Pancreas (tissue), 10 donors: ENCODE data around the gene TMPRSS7. TPM values are rescaled to one million over a fixed set of nuclear protein-coding genes. Genes with fewer than 3 reads are reported as not detected.
A peak's percentile ranks its signal among the peaks of the same experiment; 100 is the strongest.

Source experiments
- ATAC-seq, 4 donors: fragments of 200-7000 bp; cut with Tn5 transposase; one replicate each; pipeline versions ENCODE4 v1.8.0 to v1.9.1; 2020; ENCODE audit warnings: mild to moderate bottlenecking in 4 of 4, moderate library complexity in 4 of 4
- DNase-seq, 6 donors: peaks; one replicate each; pipeline ENCODE4 v3.0.0-alpha.2; 2020
- FAIRE-seq: peaks from 2 replicates; lab custom pipeline; 2012; peaks lifted over from hg19 to GRCh38; lab: Jason Lieb, UNC
- H3K27ac ChIP-seq, 4 donors: fragments of 200-600 bp; sonication (generic); 1 replicate in 3 of 4; 2 replicates in 1 of 4; pipeline versions ENCODE4 v1.5.0 to v1.8.0; 2020
- H3K27me3 ChIP-seq, 4 donors: fragments of 200-600 bp; one replicate each; pipeline ENCODE4 v1.8.0; 2021
- H3K36me3 ChIP-seq, 3 donors: fragments of 200-600 bp; sonication (generic) in 1 of 3; one replicate each; pipeline versions ENCODE4 v1.5.0 to v1.8.0; 2020 to 2021
- H3K4me1 ChIP-seq, 3 donors: fragments of 200-600 bp; one replicate each; pipeline ENCODE4 v1.8.0; 2021
- H3K4me3 ChIP-seq, 4 donors: fragments of 200-600 bp; sonication (generic) in 2 of 4; one replicate each; pipeline versions ENCODE4 v1.5.0 to v1.8.0; 2020 to 2021
- H3K9me3 ChIP-seq, 4 donors: fragments of 200-600 bp; one replicate each; pipeline ENCODE4 v1.8.0; 2021
- WGBS, 2 donors: extraction: QIAGEN DNeasy Blood & Tissue Kit; methylation state at CpG; one replicate each; pipeline ENCODE4 v1.1.7; 2013; 5-methylcytosine and 5-hydroxymethylcytosine counted together
- intact Hi-C, 3 donors: fragments of 100-400 bp; cut with DNase I; formaldehyde crosslinking; loops; one replicate each; pipeline versions ENCODE4 v1.11.1 to v1.14.2; 2022
- polyA plus RNA-seq, 2 donors: library from polyadenylated mRNA; stranded (reverse); fragments of 200-250 nt; gene quantifications; one replicate each; pipeline ENCODE4 v1.2.3, GENCODE V29; 2013
- total RNA-seq, 6 donors: library from RNA; stranded (reverse); fragmentation: NEBNext Ultra II Directional in 4 of 6; extraction: Animal tissue kit (Norgen Biotek cat#: 25700) in 4 of 6; gene quantifications; one replicate each; pipeline versions ENCODE4 v1.2.1 to v1.2.4, GENCODE V29; 2021 to 2023
- TF ChIP-seq, protein P1 (sequence below), 4 donors: fragments of 200-600 bp; sonication (generic) in 3 of 4; IDR thresholded peaks; one replicate each; pipeline versions ENCODE4 v1.5.0 to v1.8.0; 2021; ENCODE audit warnings: antibody characterized with exemption in 4 of 4
- donor health status: healthy with polysubstance abuse.
- donor health status: DM: no; HTN: no; CAD: no; lungs with moderate emphysema.
- donor health status: DM: no; HTN: no; CAD: no.
- donor health status: control.
- donor health status: control.
- donor health status: Bipolar disorder and iron deficiency.
- donor health status: DM: yes; HTN: yes; CAD: no.
- donor health status: DM: no; HTN: no; CAD: no.
- donor health status: DM: no; HTN: no; CAD: no.
- donor health status: DM: yes; HTN: yes; CAD: no.

The TMPRSS7 gene
- total and polyA plus RNA-seq, 8 donors = 0.04 to 0.14 (median 0.08) TPM; not detected in 4

DNA sequence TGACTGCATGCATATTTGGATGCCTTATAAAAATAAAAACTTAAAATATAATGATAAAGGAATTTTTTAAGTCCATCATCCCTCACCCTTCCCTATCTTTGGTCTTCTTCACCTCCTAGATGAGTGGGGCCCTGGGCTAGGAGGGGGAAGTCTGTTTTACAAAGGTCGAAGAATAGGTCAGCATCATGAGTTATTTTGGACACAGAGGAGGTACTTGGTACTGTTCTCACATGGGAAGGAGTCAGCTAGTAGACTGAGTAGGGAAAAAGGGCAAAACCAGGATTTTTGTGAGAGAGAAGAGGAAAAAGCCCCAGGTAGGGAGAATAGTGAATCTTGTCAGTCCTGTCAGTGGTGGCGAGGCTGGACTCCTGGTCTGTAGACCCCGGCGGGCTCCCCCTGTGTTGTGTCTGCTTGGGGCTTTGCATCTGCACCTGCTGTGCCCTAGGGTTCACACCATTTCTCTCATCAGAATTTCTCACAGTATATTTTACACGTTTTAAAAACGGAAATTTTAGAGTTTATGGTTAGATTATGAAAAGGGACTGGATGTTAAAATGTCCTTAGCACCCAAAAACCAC, 81.4 kb downstream of the TMPRSS7 start:
- no peak for DNase-seq
- no peaks in the 10 kb centered on the region for H3K27me3 ChIP-seq
- intact Hi-C loops = no loop called here
- peaks cover 0 to 28% (median 0%) of the 10 kb centered on the region in 3 donors for H3K36me3 ChIP-seq
- no peak for ATAC-seq
- no peak overlapping the region for H3K4me3 ChIP-seq
- H3K4me1 ChIP-seq = peaks cover under 1 to 5% (median under 1%) of the 10 kb centered on the region in 3 donors
- WGBS, 2 donors = 87% methylated on average over 6 of the region's 6 CpGs
- TF ChIP-seq, protein P1, sequence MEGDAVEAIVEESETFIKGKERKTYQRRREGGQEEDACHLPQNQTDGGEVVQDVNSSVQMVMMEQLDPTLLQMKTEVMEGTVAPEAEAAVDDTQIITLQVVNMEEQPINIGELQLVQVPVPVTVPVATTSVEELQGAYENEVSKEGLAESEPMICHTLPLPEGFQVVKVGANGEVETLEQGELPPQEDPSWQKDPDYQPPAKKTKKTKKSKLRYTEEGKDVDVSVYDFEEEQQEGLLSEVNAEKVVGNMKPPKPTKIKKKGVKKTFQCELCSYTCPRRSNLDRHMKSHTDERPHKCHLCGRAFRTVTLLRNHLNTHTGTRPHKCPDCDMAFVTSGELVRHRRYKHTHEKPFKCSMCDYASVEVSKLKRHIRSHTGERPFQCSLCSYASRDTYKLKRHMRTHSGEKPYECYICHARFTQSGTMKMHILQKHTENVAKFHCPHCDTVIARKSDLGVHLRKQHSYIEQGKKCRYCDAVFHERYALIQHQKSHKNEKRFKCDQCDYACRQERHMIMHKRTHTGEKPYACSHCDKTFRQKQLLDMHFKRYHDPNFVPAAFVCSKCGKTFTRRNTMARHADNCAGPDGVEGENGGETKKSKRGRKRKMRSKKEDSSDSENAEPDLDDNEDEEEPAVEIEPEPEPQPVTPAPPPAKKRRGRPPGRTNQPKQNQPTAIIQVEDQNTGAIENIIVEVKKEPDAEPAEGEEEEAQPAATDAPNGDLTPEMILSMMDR (IDR thresholded peaks at IDR 0.05) = no peak
- no peak for FAIRE-seq
- H3K27ac ChIP-seq = no peak overlapping the region
- H3K9me3 ChIP-seq = no peaks in the 10 kb centered on the region

DNA sequence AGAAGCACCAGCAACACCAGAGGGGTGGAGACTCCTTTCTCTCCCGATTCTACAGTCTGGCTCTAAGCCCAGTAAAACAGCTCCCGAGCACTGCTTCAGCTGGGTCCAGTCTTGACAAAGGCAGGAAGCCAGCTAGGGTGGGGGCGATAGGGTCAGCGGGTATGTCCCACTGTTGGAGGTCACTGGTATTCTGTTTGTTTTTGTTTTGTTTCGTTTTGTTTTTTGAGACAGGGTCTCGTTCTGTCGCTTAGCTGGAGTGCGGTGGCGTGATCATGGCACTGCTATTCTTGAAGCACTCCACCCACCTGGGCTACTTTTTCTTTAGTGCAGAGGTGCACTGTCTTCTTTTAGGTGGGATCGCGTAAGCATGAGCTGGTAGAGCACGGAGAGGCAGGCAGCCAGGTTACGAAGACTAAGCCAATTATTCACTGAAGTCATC, 82.2 kb downstream of the TMPRSS7 start:
- no peaks in the 10 kb centered on the region for H3K27me3 ChIP-seq
- WGBS, 2 donors = 73 to 76% methylated on average over 13 of the region's 13 CpGs
- H3K9me3 ChIP-seq = no peaks in the 10 kb centered on the region
- intact Hi-C loops = no loop called here
- peaks cover 0 to 29% (median 0%) of the 10 kb centered on the region in 3 donors for H3K36me3 ChIP-seq
- ATAC-seq = no peak
- TF ChIP-seq, protein P1 (IDR thresholded peaks at IDR 0.05) = no peak
- no peak overlapping the region for H3K27ac ChIP-seq
- no peak for DNase-seq
- no peak for FAIRE-seq
- H3K4me3 ChIP-seq = no peak overlapping the region
- H3K4me1 ChIP-seq = peaks cover 7 to 10% (median 9%) of the 10 kb centered on the region in 3 donors

DNA sequence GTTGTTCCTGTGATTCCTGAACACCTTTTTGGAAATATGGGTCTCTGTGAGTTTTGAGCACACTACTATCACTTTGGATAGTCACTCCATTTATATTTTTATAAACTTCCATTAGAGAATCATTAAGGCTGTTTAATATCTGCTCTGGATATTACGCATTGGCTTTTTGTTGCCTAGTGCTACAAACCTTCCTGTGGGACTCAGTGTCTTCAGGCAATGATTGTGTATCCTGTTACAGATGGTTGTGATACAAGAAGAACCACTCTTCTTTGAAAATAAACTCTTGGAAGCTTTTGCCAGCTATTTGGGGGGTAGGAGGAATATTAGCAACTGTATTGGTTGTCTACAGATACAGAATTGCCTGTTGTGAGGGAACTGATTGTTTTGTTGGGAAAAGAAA, 82.9 kb downstream of the TMPRSS7 start:
- Histone ChIP-seq H3K27ac (no peak overlapping the region), H3K9me3 (no peaks in the 10 kb centered on the region), H3K4me3 (no peak overlapping the region), H3K27me3 (no peaks in the 10 kb centered on the region), H3K4me1 (peaks cover 9 to 14% (median 12%) of the 10 kb centered on the region in 3 donors), H3K36me3 (peaks cover 0 to 29% (median 0%) of the 10 kb centered on the region in 3 donors)
- no peak for FAIRE-seq
- intact Hi-C loops = no loop called here
- DNase-seq = no peak
- WGBS, 2 donors = 94 to 97% methylated on average over 1 of the region's 1 CpG
- TF ChIP-seq, protein P1 (IDR thresholded peaks at IDR 0.05) = no peak
- no peak for ATAC-seq

DNA sequence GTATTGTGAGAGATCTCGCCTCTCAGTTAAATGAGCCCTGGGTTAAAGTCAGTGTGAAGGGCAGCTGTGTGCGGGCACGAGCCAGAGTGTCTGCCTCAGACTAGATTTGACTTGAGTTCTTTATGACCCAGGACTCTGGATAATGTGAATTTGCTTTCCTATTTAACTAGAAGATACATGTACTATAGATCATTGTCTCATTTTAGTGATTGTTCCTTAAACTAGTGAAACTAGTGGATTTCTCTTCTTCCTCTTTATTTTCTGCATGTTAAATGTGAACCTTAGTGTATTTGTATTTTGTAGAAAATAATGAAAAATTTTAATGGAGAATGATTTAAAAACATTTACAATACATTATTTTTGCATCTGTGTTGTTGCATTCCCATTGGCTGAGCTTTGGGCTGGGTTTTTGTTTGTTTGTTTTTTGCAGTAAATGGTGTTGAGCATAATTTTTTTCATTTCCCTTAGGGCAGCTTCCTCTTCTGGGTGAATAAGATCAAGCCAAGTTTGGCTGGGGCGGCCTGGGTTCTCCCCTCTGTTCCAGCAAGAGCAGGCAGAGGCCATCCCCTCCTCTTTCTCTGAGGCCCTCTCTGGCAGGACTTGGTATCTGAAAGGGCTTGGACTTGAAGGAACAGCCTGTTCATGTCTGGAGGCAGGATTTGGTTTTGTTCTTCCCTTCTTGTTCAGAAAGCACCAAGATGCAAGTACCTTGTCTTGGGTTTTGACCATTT, 83.5 kb downstream of the TMPRSS7 start:
- H3K4me3 ChIP-seq = no peak overlapping the region
- TF ChIP-seq, protein P1 (IDR thresholded peaks at IDR 0.05) = no peak
- WGBS, 2 donors = 93 to 98% methylated on average over 4 of the region's 4 CpGs
- peaks cover 9 to 14% (median 12%) of the 10 kb centered on the region in 3 donors for H3K4me1 ChIP-seq
- DNase-seq = no peak
- FAIRE-seq = no peak
- ATAC-seq = peak in 2 of 4 donors; percentile 36 to 75
- intact Hi-C loops = no loop called here
- H3K27ac ChIP-seq = no peak overlapping the region
- no peaks in the 10 kb centered on the region for H3K9me3 ChIP-seq
- H3K27me3 ChIP-seq = no peaks in the 10 kb centered on the region
- peaks cover 0 to 29% (median 0%) of the 10 kb centered on the region in 3 donors for H3K36me3 ChIP-seq
